Sigmoid colon (tissue), 7 donors: ENCODE data around the gene SLC16A1. TPM values are rescaled to one million over a fixed set of nuclear protein-coding genes. Genes with fewer than 3 reads are reported as not detected.
"Not testable (repeated sequence)": the region's sequence is repeated elsewhere in the genome, so short reads cannot be mapped to it uniquely, and the experiment has no call there.

ENCODE experiments used
- DNase-seq: peaks from one replicate; pipeline ENCODE4 v3.0.0-alpha.2; 2019
- H3K27ac ChIP-seq, 4 donors: fragments of 200-600 bp; sonication (generic); one replicate each; pipeline ENCODE4 v1.5.1; 2016 to 2019; ENCODE audit warnings: mild to moderate bottlenecking in 1 of 4
- H3K27me3 ChIP-seq, 3 donors: fragments of 200-600 bp; sonication (generic); one replicate each; pipeline ENCODE4 v1.5.1; 2019; ENCODE audit warnings: mild to moderate bottlenecking in 1 of 3
- H3K36me3 ChIP-seq, 4 donors: fragments of 200-600 bp; sonication (generic); one replicate each; pipeline ENCODE4 v1.5.1; 2016 to 2019
- H3K4me1 ChIP-seq, 4 donors: fragments of 200-600 bp; sonication (generic); one replicate each; pipeline ENCODE4 v1.5.1; 2017 to 2019
- H3K4me3 ChIP-seq, 4 donors: fragments of 200-600 bp; sonication (generic); one replicate each; pipeline ENCODE4 v1.5.1; 2017 to 2019; ENCODE audit warnings: mild to moderate bottlenecking in 2 of 4, moderate library complexity in 1 of 4
- H3K9me3 ChIP-seq, 4 donors: fragments of 200-600 bp in 3 of 4; sonication (generic) in 3 of 4; one replicate each; pipeline versions ENCODE4 v1.5.1 to v1.6.1; 2013 to 2019
- EP300 ChIP-seq, 4 donors: sonication (generic); formaldehyde crosslinking; IDR thresholded peaks; one replicate each; pipeline ENCODE4 v1.6.1; 2017; ENCODE audit warnings: antibody characterized with exemption in 4 of 4
- POLR2A ChIP-seq, 2 donors: fragments of 450-650 bp; IDR thresholded peaks; one replicate each; pipeline ENCODE4 v1.6.1; 2016; ENCODE audit warnings: antibody characterized with exemption in 2 of 2, mild to moderate bottlenecking in 2 of 2, moderate library complexity in 2 of 2
- POLR2AphosphoS5 ChIP-seq, 4 donors: sonication (generic); formaldehyde crosslinking; IDR thresholded peaks; one replicate each; pipeline ENCODE4 v1.6.1; 2017; ENCODE audit warnings: antibody characterized with exemption in 4 of 4
- WGBS, 2 donors: extraction: QIAGEN DNeasy Blood & Tissue Kit; methylation state at CpG; one replicate each; pipeline ENCODE4 v1.1.7; 2013; 5-methylcytosine and 5-hydroxymethylcytosine counted together
- intact Hi-C: fragments of 100-400 bp; cut with DNase I; formaldehyde crosslinking; loops from one replicate; pipeline ENCODE4 v1.15.1; 2023
- polyA plus RNA-seq, 3 donors: library from polyadenylated mRNA; stranded (reverse); fragments of 200-250 nt; gene quantifications; one replicate each; pipeline ENCODE4 v1.2.3, GENCODE V29; 2013
- total RNA-seq, 4 donors: library from RNA; depleted of rRNA; stranded (reverse); fragments of >200 nt; gene quantifications; one replicate each; pipeline ENCODE4 v1.1.0, GENCODE V29; 2016
- TF ChIP-seq, protein P1 (sequence below), 4 experiments: fragments of 450-650 bp in 3 of 4; fragments of 200-600 bp in 1 of 4; IDR thresholded peaks; one replicate each; pipeline ENCODE4 v1.5.1; 2016 to 2019; ENCODE audit warnings: antibody characterized with exemption in 4 of 4, mild to moderate bottlenecking in 3 of 4, moderate library complexity in 2 of 4
- donor health status: healthy with polysubstance abuse.
- donor health status: Bipolar disorder and iron deficiency.
- donor health status: healthy.

Gene SLC16A1
- total and polyA plus RNA-seq, 7 donors = 10.8 to 80.5 (median 48.7) TPM

DNA sequence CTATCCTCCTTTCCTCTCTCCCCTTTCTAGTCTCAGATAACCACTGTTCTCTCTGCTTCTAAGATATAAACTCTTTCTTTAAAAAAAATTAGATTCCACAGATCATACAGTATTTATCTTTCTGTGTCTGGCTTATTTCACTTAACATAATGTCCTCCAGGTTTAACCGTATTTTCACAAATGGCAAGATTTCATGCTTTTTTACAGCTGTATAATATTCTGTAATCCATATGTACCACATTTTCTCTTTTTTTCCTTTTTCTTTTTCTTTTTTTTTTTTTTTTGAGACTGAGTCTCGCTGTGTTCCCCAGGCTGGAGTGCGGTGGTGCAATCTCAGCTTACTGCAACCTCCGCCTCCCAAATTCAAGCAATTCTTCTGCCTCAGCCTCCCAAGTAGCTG is 5.1 kb upstream of the SLC16A1 start:
- intact Hi-C loops = no loop called here
- DNase-seq = no peak
- H3K36me3 ChIP-seq = peaks cover 0 to 30% (median 2%) of the 10 kb centered on the region in 4 donors
- H3K4me1 ChIP-seq = peaks cover 0 to 42% (median 30%) of the 10 kb centered on the region in 4 donors
- H3K27ac ChIP-seq = no peak overlapping the region
- TF ChIP-seq, protein P1, sequence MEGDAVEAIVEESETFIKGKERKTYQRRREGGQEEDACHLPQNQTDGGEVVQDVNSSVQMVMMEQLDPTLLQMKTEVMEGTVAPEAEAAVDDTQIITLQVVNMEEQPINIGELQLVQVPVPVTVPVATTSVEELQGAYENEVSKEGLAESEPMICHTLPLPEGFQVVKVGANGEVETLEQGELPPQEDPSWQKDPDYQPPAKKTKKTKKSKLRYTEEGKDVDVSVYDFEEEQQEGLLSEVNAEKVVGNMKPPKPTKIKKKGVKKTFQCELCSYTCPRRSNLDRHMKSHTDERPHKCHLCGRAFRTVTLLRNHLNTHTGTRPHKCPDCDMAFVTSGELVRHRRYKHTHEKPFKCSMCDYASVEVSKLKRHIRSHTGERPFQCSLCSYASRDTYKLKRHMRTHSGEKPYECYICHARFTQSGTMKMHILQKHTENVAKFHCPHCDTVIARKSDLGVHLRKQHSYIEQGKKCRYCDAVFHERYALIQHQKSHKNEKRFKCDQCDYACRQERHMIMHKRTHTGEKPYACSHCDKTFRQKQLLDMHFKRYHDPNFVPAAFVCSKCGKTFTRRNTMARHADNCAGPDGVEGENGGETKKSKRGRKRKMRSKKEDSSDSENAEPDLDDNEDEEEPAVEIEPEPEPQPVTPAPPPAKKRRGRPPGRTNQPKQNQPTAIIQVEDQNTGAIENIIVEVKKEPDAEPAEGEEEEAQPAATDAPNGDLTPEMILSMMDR (IDR thresholded peaks at IDR 0.05) = no peak
- TF ChIP-seq EP300 (IDR thresholded peaks at IDR 0.05) = no peak
- no peak for TF ChIP-seq POLR2A (IDR thresholded peaks at IDR 0.05)
- TF ChIP-seq POLR2AphosphoS5 (IDR thresholded peaks at IDR 0.05) = no peak
- H3K27me3 ChIP-seq = no peaks in the 10 kb centered on the region
- 97 to 99% methylated on average over 4 of the region's 4 CpGs for WGBS, 2 donors
- no peak overlapping the region for H3K4me3 ChIP-seq
- no peaks in the 10 kb centered on the region for H3K9me3 ChIP-seq

DNA sequence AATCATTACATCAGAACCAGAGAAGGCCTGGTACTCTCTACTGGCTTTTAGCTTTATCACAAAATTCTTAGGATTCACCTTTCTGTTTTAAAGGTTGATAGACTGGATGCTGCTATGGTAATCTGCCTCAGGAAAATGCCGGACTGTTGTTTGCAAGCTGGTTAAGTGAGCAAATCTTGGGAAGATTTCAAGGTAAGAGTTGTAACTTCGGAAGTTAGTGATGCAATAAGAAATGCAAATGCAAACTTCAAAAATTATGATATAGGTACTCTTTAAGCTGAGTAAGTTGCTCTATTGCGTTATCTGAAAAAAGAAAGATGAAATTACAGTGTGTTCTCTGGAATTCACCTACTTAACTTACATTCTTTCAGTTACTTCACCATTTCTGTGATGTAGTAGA is 4.4 kb upstream of the SLC16A1 start:
- Histone ChIP-seq H3K27me3 (no peaks in the 10 kb centered on the region), H3K4me1 (peaks cover 0 to 42% (median 30%) of the 10 kb centered on the region in 4 donors), H3K36me3 (peaks cover 0 to 25% (median 0%) of the 10 kb centered on the region in 4 donors), H3K4me3 (no peak overlapping the region), H3K27ac (peak overlapping the region in 1 of 4 donors; percentile 97), H3K9me3 (no peaks in the 10 kb centered on the region)
- no peak for DNase-seq
- no peak for TF ChIP-seq POLR2AphosphoS5 (IDR thresholded peaks at IDR 0.05)
- TF ChIP-seq, protein P1 (IDR thresholded peaks at IDR 0.05) = no peak
- TF ChIP-seq POLR2A (IDR thresholded peaks at IDR 0.05) = no peak
- TF ChIP-seq EP300 (IDR thresholded peaks at IDR 0.05) = no peak
- WGBS, 2 donors = 89 to 94% methylated on average over 3 of the region's 3 CpGs
- intact Hi-C loops = no loop called here

DNA sequence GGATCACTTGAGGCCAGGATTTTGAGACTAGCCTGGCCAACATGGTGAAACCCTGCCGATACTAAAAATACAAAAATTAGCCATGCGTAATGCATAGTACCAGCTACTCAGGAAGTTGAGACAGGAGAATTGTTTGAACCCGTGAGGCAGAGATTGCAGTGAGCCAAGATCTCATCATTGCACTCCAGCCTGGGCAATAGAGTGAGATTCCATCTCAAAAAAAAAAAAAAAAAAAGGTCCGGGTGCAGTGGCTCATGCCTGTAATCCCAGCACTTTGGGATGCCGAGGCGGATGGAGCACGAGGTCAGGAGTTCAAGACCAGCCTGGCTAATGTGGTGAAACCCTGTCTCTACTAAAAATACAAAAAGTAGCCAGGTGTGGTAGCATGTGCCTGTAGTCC is 2.2 kb upstream of the SLC16A1 start:
- H3K9me3 ChIP-seq, DNase-seq, H3K27me3 ChIP-seq: not testable (repeated sequence)
- intact Hi-C loops = loop anchor here (5.0 kb wide), 2 partner anchors 84 to 241 kb away; partner anchors contain the start of gene PPM1J
- WGBS, 2 donors = 75 to 89% methylated on average over 7 of the region's 7 CpGs
- Histone ChIP-seq H3K36me3 (peaks cover 0 to 13% (median 0%) of the 10 kb centered on the region in 4 donors), H3K4me3 (peak overlapping the region; percentile 70 to 81 (median 76)), H3K4me1 (peaks cover 0 to 59% (median 44%) of the 10 kb centered on the region in 4 donors), H3K27ac (peak overlapping the region; percentile 93 to 97 (median 96))

DNA sequence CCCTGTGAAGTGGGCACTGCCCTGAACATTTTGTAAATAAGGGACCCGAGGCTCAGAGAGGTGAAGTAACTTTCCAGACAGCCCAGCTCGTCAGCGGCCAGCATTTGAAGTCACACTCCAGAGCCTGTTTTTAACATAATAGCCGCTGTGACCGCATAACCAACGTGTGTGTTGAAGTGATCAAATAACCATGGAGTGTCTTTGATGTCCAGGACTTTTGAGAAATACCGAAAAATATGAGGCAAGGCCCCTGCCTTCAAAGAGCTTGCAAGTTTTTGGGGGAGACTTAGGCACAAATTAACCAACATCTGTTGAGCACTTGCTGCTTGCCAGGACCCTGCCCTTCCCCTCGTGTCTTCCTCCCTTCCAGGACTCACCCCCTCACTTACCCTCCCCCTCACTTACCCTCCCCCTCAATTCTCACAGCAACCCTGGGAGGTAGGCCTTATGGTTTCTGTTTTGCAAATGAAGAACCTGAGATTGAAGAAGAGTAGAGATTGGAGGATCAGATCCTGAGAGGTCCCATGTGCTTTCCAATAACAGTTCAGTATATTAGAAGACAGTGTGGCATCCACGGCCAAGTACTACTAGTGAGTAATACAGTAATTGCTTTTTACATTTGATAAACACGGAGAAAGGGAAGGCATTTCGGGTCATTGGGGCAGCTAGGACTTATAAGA is 1.3 kb upstream of the SLC16A1 start:
- Histone ChIP-seq H3K9me3 (no peaks in the 10 kb centered on the region), H3K4me3 (peak overlapping the region; percentile 70 to 81 (median 76)), H3K27ac (peak overlapping the region; percentile 93 to 97 (median 96)), H3K36me3 (peaks cover 0 to 13% (median 0%) of the 10 kb centered on the region in 4 donors), H3K27me3 (no peaks in the 10 kb centered on the region), H3K4me1 (peaks cover 0 to 67% (median 48%) of the 10 kb centered on the region in 4 donors)
- intact Hi-C loops = loop anchor here (5.0 kb wide), 2 partner anchors 85 to 240 kb away; partner anchors contain the start of gene PPM1J
- DNase-seq = peak; percentile 70
- TF ChIP-seq POLR2AphosphoS5 (IDR thresholded peaks at IDR 0.05) (peak in 1 of 4 donors; percentile 60), POLR2A (IDR thresholded peaks at IDR 0.05) (no peak)
- 41 to 58% methylated on average over 11 of the region's 11 CpGs for whole genome bisulfite sequencing, 2 donors

GRCh38 chr1:112956544-112957132 is 642 bp upstream of the SLC16A1 start:
- H3K4me3 ChIP-seq = peak overlapping the region; percentile 70 to 81 (median 76)
- H3K27ac ChIP-seq = peak overlapping the region; percentile 93 to 97 (median 96)
- intact Hi-C loops = loop anchor here (1.0 to 5.0 kb wide), 3 partner anchors 42 to 239 kb away; partner anchors contain the start of gene PPM1J
- peaks cover 0 to 10% (median 0%) of the 10 kb centered on the region in 4 donors for H3K36me3 ChIP-seq
- WGBS, 2 donors = 18 to 40% methylated on average over 38 of the region's 38 CpGs
- peak; percentile 78 for DNase-seq
- TF ChIP-seq, protein P1 (IDR thresholded peaks at IDR 0.05) = no peak
- TF ChIP-seq POLR2A (IDR thresholded peaks at IDR 0.05) = peak in 1 of 2 donors; percentile 5
- no peaks in the 10 kb centered on the region for H3K27me3 ChIP-seq
- peaks cover 0 to 69% (median 47%) of the 10 kb centered on the region in 4 donors for H3K4me1 ChIP-seq
- H3K9me3 ChIP-seq = no peaks in the 10 kb centered on the region
